IMR-90 (cell line): ENCODE results near the gene PCIF1. TPM values are rescaled to one million over a fixed set of nuclear protein-coding genes. Genes with fewer than 3 reads are reported as not detected.

Experiments
- ATAC-seq: fragments of 200-7000 bp; cut with Tn5 transposase; 2 replicates; pipeline ENCODE4 v1.9.1; 2020; ENCODE audit warnings: low read depth, mild to moderate bottlenecking, moderate library complexity
- BruUV-seq: library from RNA; stranded (reverse); fragments of 400-500 nt; replicated peaks from 2 replicates; lab custom pipeline; 2021; lab: Mats Ljungman, UMichigan
- CTCF ChIA-PET: fragments of 300-600 bp; formaldehyde crosslinking; extraction: SDS; loops from one replicate; lab custom pipeline; 2021; ENCODE audit warnings: antibody characterized with exemption; lab: Yijun Ruan, JAX
- POLR2A ChIA-PET: fragments of 300-600 bp; sonication (Branson Sonifier 250); formaldehyde crosslinking; loops from one replicate; lab custom pipeline; 2022; ENCODE audit warnings: antibody characterized with exemption; ENCODE audit not compliant: unreplicated experiment; lab: Charles Lee
- DNase-seq: peaks from one replicate; pipeline ENCODE4 v3.0.0; 2013
- H2AFZ ChIP-seq: replicated peaks from 2 replicates; pipeline ENCODE3; 2013; ENCODE audit warnings: low read length, mild to moderate bottlenecking; ENCODE audit not compliant: poor library complexity
- H2AK5ac ChIP-seq: 2 replicates; pipeline ENCODE4 v1.6.1; 2013; ENCODE audit warnings: low read depth, low read length, inconsistent platforms
- H2AK9ac ChIP-seq: replicated peaks from 2 replicates; pipeline ENCODE3; 2013; ENCODE audit warnings: mild to moderate bottlenecking, low read depth, low read length, moderate library complexity; ENCODE audit not compliant: poor library complexity
- H2BK120ac ChIP-seq: 2 replicates; pipeline ENCODE4 v1.6.1; 2013; ENCODE audit warnings: low read depth, low read length, inconsistent platforms
- H2BK15ac ChIP-seq: 3 replicates; pipeline ENCODE4 v1.6.1; 2013; ENCODE audit warnings: low read depth, low read length, inconsistent platforms
- H2BK20ac ChIP-seq: 2 replicates; pipeline ENCODE4 v1.6.1; 2013; ENCODE audit warnings: low read depth, mild to moderate bottlenecking, inconsistent platforms, low read length, moderate library complexity
- H2BK5ac ChIP-seq: 2 replicates; pipeline ENCODE4 v1.6.1; 2013; ENCODE audit warnings: mild to moderate bottlenecking, low read depth, low read length, inconsistent platforms; ENCODE audit not compliant: poor library complexity, severe bottlenecking
- H3K14ac ChIP-seq: replicated peaks from 2 replicates; pipeline ENCODE4 v1.6.1; 2013; ENCODE audit warnings: low read depth, low read length, inconsistent platforms
- H3K18ac ChIP-seq: 2 replicates; pipeline ENCODE4 v1.6.1; 2013; ENCODE audit warnings: low read depth, low read length, control low read depth
- H3K23ac ChIP-seq: 2 replicates; pipeline ENCODE4 v1.6.1; 2013; ENCODE audit warnings: low read depth, low read length, inconsistent platforms
- H3K27ac ChIP-seq: 2 replicates; pipeline ENCODE4 v1.5.1; 2013; ENCODE audit warnings: mild to moderate bottlenecking, control low read depth, low read length; ENCODE audit not compliant: insufficient read depth
- H3K27me3 ChIP-seq: 2 replicates; pipeline ENCODE4 v1.6.1; 2013; ENCODE audit warnings: low read length; ENCODE audit not compliant: control insufficient read depth, insufficient read depth
- H3K36me3 ChIP-seq: 2 replicates; pipeline ENCODE4 v1.6.1; 2013; ENCODE audit warnings: low read length, mixed read lengths; ENCODE audit not compliant: control insufficient read depth, insufficient read depth
- H3K4ac ChIP-seq: 2 replicates; pipeline ENCODE4 v1.6.1; 2013; ENCODE audit warnings: low read depth, low read length, inconsistent platforms
- H3K4me1 ChIP-seq: 2 replicates; pipeline ENCODE4 v1.6.1; 2013; ENCODE audit warnings: low read length, mixed read lengths; ENCODE audit not compliant: control insufficient read depth, insufficient read depth
- H3K4me2 ChIP-seq: 2 replicates; pipeline ENCODE4 v1.6.1; 2013; ENCODE audit warnings: low read depth, mild to moderate bottlenecking, control low read depth, low read length, moderate library complexity
- H3K4me3 ChIP-seq: 2 replicates; pipeline ENCODE4 v1.5.1; 2013; ENCODE audit warnings: low read depth, mild to moderate bottlenecking, control low read depth, low read length, moderate library complexity; ENCODE audit not compliant: insufficient read depth
- H3K56ac ChIP-seq: 2 replicates; pipeline ENCODE4 v1.6.1; 2013; ENCODE audit warnings: low read length, inconsistent platforms; ENCODE audit not compliant: insufficient read depth; ENCODE audit errors: extremely low read depth
- H3K79me1 ChIP-seq, 2 experiments: 2 replicates each; pipeline ENCODE4 v1.6.1; 2013; ENCODE audit warnings: low read length in 2 of 2, inconsistent platforms in 1 of 2, low read depth in 1 of 2
- H3K9ac ChIP-seq: 2 replicates; pipeline ENCODE4 v1.6.1; 2013; ENCODE audit warnings: low read depth, low read length, control low read depth
- H3K9me1 ChIP-seq: 2 replicates; pipeline ENCODE4 v1.6.1; 2013; ENCODE audit warnings: low read length, inconsistent platforms; ENCODE audit not compliant: insufficient read depth
- H3K9me3 ChIP-seq: 2 replicates; pipeline ENCODE4 v1.6.1; 2013; ENCODE audit warnings: low read length; ENCODE audit not compliant: control insufficient read depth, insufficient read depth
- H4K20me1 ChIP-seq: 2 replicates; pipeline ENCODE4 v1.6.1; 2013; ENCODE audit warnings: low read length, inconsistent platforms; ENCODE audit not compliant: insufficient read depth
- H4K5ac ChIP-seq: 2 replicates; pipeline ENCODE4 v1.6.1; 2013; ENCODE audit warnings: mild to moderate bottlenecking, low read depth, low read length, control low read depth
- H4K8ac ChIP-seq, 2 experiments: 2 replicates each; pipeline ENCODE4 v1.6.1; 2013; ENCODE audit warnings: low read depth in 2 of 2, low read length in 2 of 2, control low read depth in 1 of 2, inconsistent platforms in 1 of 2
- H4K91ac ChIP-seq: 2 replicates; pipeline ENCODE4 v1.6.1; 2013; ENCODE audit warnings: low read depth, low read length, inconsistent platforms; ENCODE audit not compliant: insufficient read depth
- CEBPB ChIP-seq: IDR thresholded peaks from 2 replicates; pipeline ENCODE4 v1.6.1; 2012; ENCODE audit warnings: low read depth, low read length, improper control_type of control experiment
- CHD1 ChIP-seq: IDR thresholded peaks from 2 replicates; pipeline ENCODE4 v1.6.1; 2012; ENCODE audit warnings: low read depth, low read length, improper control_type of control experiment
- CTCF ChIP-seq: conservative IDR thresholded peaks from 2 replicates; pipeline ENCODE4 v1.5.1; 2012; ENCODE audit warnings: mild to moderate bottlenecking, low read depth, low read length, improper control_type of control experiment
- FOS ChIP-seq: fragments of 150-350 bp; IDR thresholded peaks from 2 replicates; pipeline ENCODE4 v1.6.1; 2016; ENCODE audit warnings: low read depth, low read length
- MAFK ChIP-seq: IDR thresholded peaks from 2 replicates; pipeline ENCODE4 v1.6.1; 2012; ENCODE audit warnings: low read depth, low read length, improper control_type of control experiment
- MAZ ChIP-seq: IDR thresholded peaks from 2 replicates; pipeline ENCODE4 v1.6.1; 2012; ENCODE audit warnings: low read depth, mild to moderate bottlenecking, low read length, improper control_type of control experiment, moderate library complexity, borderline replicate concordance
- NFE2L2 ChIP-seq: fragments of 150-350 bp; IDR thresholded peaks from 2 replicates; pipeline ENCODE4 v1.6.1; 2016; ENCODE audit warnings: low read depth, mild to moderate bottlenecking, low read length
- POLR2A ChIP-seq: IDR thresholded peaks from 2 replicates; pipeline ENCODE4 v1.6.1; 2012; ENCODE audit warnings: mild to moderate bottlenecking, low read depth, low read length
- RAD21 ChIP-seq: IDR thresholded peaks from 2 replicates; pipeline ENCODE4 v1.6.1; 2012; ENCODE audit warnings: low read length, improper control_type of control experiment
- WGBS, 2 experiments: methylation state at CpG; one replicate each; pipeline versions ENCODE4 v1.1.5 to v1.1.7; 2013; ENCODE audit warnings: missing lambda C conversion rate in 2 of 2; ENCODE audit not compliant: insufficient read length in 1 of 2; ENCODE audit errors: extremely low coverage in 2 of 2; 5-methylcytosine and 5-hydroxymethylcytosine counted together
- dilution Hi-C: fragments of 300-500 bp; cut with HindIII; formaldehyde crosslinking; loops from one replicate; pipeline ENCODE4 v1.14.3; 2018; ENCODE audit warnings: low sequenced_read_pairs; ENCODE audit not compliant: unreplicated experiment
- in situ Hi-C: fragments of 300-500 bp; cut with MboI; formaldehyde crosslinking; loops from 3 replicates; pipeline ENCODE4 v1.14.3; 2019; ENCODE audit warnings: low sequenced_read_pairs, inconsistent platforms, mixed read lengths
- intact Hi-C: fragments of 100-400 bp; cut with micrococcal nuclease; formaldehyde crosslinking; loops from 2 replicates; pipeline ENCODE4 v1.10.0; 2022
- polyA plus RNA-seq, 3 experiments: library from polyadenylated mRNA; depleted of rRNA; stranded (reverse); fragments of >200 nt; gene quantifications; 2 replicates each; pipeline ENCODE4 v1.2.3, GENCODE V29; 2012; ENCODE audit warnings: low replicate concordance in 1 of 3
- total RNA-seq: library from RNA; depleted of rRNA; stranded (reverse); fragments of >200 nt; gene quantifications from 2 replicates; pipeline ENCODE4 v1.2.3, GENCODE V29; 2012

PCIF1 gene
- total and polyA plus RNA-seq, 2 of the 4 experiments (the other 2 are of a cell fraction): 5.4 to 18.3 TPM

- in situ Hi-C loops (no loop called here), dilution Hi-C loops (no loop called here), intact Hi-C loops (loop anchor here (5.0 kb wide), 1 partner anchor 78 kb away; the partner anchor contains the start of gene ZNF335)
- ATAC-seq (no peak), DNase-seq (no peak)
- Histone ChIP-seq H2BK15ac (no peak overlapping the region), H2AFZ (no peak overlapping the region), H3K4me1 (peaks cover 3% of the 10 kb centered on the region; the same call in 1 of the 2 replicates), H3K4me2 (no peak overlapping the region), H3K36me3 (peaks cover 47% of the 10 kb centered on the region), H3K14ac (no peak overlapping the region), H2AK9ac (no peak overlapping the region), H3K56ac (no peak overlapping the region), H4K20me1 (0 out of 2 replicates have a peak, but pooled peaks cover 8% of the 10 kb centered on the region), H4K8ac (no peak overlapping the region), H3K27me3 (no peaks in the 10 kb centered on the region), H3K9me1 (0 out of 2 replicates have a peak, but pooled peaks cover 2% of the 10 kb centered on the region), H4K5ac (no peak overlapping the region), H3K79me1 (peaks cover 14 to 50% of the 10 kb centered on the region in 2 experiments), H2AK5ac (no peak overlapping the region), H4K91ac (no peak overlapping the region), H2BK20ac (no peak overlapping the region), H3K4ac (no peak overlapping the region), H3K4me3 (no peak overlapping the region), H3K27ac (no peak overlapping the region), H3K9me3 (no peaks in the 10 kb centered on the region), H3K9ac (no peak overlapping the region), H2BK5ac (no peak overlapping the region), H3K18ac (no peak overlapping the region), H3K23ac (no peak overlapping the region), H2BK120ac (no peak overlapping the region)
- POLR2A ChIA-PET: no interaction called here
- TF ChIP-seq NFE2L2 (no peak), CHD1 (no peak), FOS (no peak), MAZ (no peak), MAFK (no peak), POLR2A (no peak), RAD21 (no peak), CEBPB (no peak), CTCF (no peak)
- WGBS, 2 experiments: 88% methylated on average over 1 of the region's 4 CpGs; no CpG with 5 or more reads in 1 of the 2 experiments
- BruUV-seq: no TSS peak
- CTCF ChIA-PET: interaction anchor here (0.5 kb wide), 1 partner anchor 102 kb away, joined by 5 read pairs; the partner anchor contains the start of gene WFDC3
These were observed 40.7 kb upstream of the PCIF1 start for GRCh38 chr20:45893831-45894230.
